Measurements from ENCODE around the gene NRG3.

GRCh38 chr10:82468453-82468852 is 593.5 kb downstream of the NRG3 start:
- TF ChIP-seq CTCF (IDR thresholded peaks at IDR 0.05) = no peak
- TF ChIP-seq POLR2A (IDR thresholded peaks at IDR 0.05) = no peak

All from gastroesophageal sphincter (tissue), 3 donors.